Rectal smooth muscle tissue (tissue), 1 donor: Measurements from ENCODE around the gene MYH6.
"Not testable (repeated sequence)": the region's sequence is repeated elsewhere in the genome, so short reads cannot be mapped to it uniquely, and the experiment has no call there.

ENCODE experiments used
- H3K27ac ChIP-seq: one replicate; pipeline ENCODE4 v1.7.0; 2013; ENCODE audit warnings: low read depth, low read length, inconsistent platforms
- H3K27me3 ChIP-seq: one replicate; pipeline ENCODE4 v1.7.0; 2013; ENCODE audit warnings: low read length; ENCODE audit not compliant: control insufficient read depth, insufficient read depth
- H3K36me3 ChIP-seq: one replicate; pipeline ENCODE4 v1.7.0; 2013; ENCODE audit warnings: low read length; ENCODE audit not compliant: control insufficient read depth, insufficient read depth
- H3K4me1 ChIP-seq: one replicate; pipeline ENCODE4 v1.7.0; 2013; ENCODE audit warnings: low read length; ENCODE audit not compliant: control insufficient read depth, insufficient read depth
- H3K4me3 ChIP-seq: one replicate; pipeline ENCODE4 v1.7.0; 2013; ENCODE audit warnings: low read length
- H3K9ac ChIP-seq: one replicate; pipeline ENCODE4 v1.7.0; 2013; ENCODE audit warnings: low read length

MYH6 gene

GRCh38 chr14:23432102-23432925 lies 24.2 kb upstream of the MYH6 start:
- Histone ChIP-seq H3K36me3 (no peaks in the 10 kb centered on the region), H3K4me3 (no peak overlapping the region), H3K27me3 (no peaks in the 10 kb centered on the region), H3K27ac (no peak overlapping the region), H3K4me1 (no peaks in the 10 kb centered on the region), H3K9ac (no peak overlapping the region)

GRCh38 chr14:23431486-23431885 lies 23.4 kb upstream of the MYH6 start:
- H3K4me3 ChIP-seq, result no peak overlapping the region
- H3K36me3 ChIP-seq, result no peaks in the 10 kb centered on the region
- H3K27ac ChIP-seq, result no peak overlapping the region
- H3K4me1 ChIP-seq, result no peaks in the 10 kb centered on the region
- no peak overlapping the region for H3K9ac ChIP-seq
- H3K27me3 ChIP-seq, result no peaks in the 10 kb centered on the region

GRCh38 chr14:23430723-23431085 lies 22.6 kb upstream of the MYH6 start:
- no peak overlapping the region for H3K27ac ChIP-seq
- H3K4me1 ChIP-seq, result no peaks in the 10 kb centered on the region
- no peak overlapping the region for H3K9ac ChIP-seq
- H3K27me3 ChIP-seq, result no peaks in the 10 kb centered on the region
- H3K4me3 ChIP-seq, result no peak overlapping the region
- H3K36me3 ChIP-seq, result no peaks in the 10 kb centered on the region

GRCh38 chr14:23430016-23430722 lies 22.1 kb upstream of the MYH6 start:
- H3K9ac ChIP-seq, result no peak overlapping the region
- no peaks in the 10 kb centered on the region for H3K36me3 ChIP-seq
- H3K27me3 ChIP-seq, result no peaks in the 10 kb centered on the region
- H3K4me1 ChIP-seq, result no peaks in the 10 kb centered on the region
- no peak overlapping the region for H3K4me3 ChIP-seq
- H3K27ac ChIP-seq, result no peak overlapping the region

- no peaks in the 10 kb centered on the region for H3K4me1 ChIP-seq
- H3K27ac ChIP-seq, result no peak overlapping the region
- H3K4me3 ChIP-seq, result no peak overlapping the region
- H3K36me3 ChIP-seq, result no peaks in the 10 kb centered on the region
- no peaks in the 10 kb centered on the region for H3K27me3 ChIP-seq
- H3K9ac ChIP-seq, result no peak overlapping the region
Observed at GRCh38 chr14:23428686-23429495, 20.8 kb upstream of the MYH6 start.

- not testable (repeated sequence) for H3K36me3 ChIP-seq, H3K27ac ChIP-seq, H3K4me3 ChIP-seq, H3K4me1 ChIP-seq, H3K9ac ChIP-seq, H3K27me3 ChIP-seq
Observed at GRCh38 chr14:23425798-23426197, 17.7 kb upstream of the MYH6 start.

GRCh38 chr14:23425169-23425568 lies 17.1 kb upstream of the MYH6 start:
- Histone ChIP-seq H3K27ac (no peak overlapping the region), H3K27me3 (no peaks in the 10 kb centered on the region), H3K4me1 (no peaks in the 10 kb centered on the region), H3K36me3 (no peaks in the 10 kb centered on the region), H3K4me3 (no peak overlapping the region), H3K9ac (no peak overlapping the region)

- Histone ChIP-seq H3K36me3 (no peaks in the 10 kb centered on the region), H3K9ac (no peak overlapping the region), H3K27ac (no peak overlapping the region), H3K4me1 (no peaks in the 10 kb centered on the region), H3K27me3 (no peaks in the 10 kb centered on the region), H3K4me3 (no peak overlapping the region)
Observed at GRCh38 chr14:23423657-23424056, 15.6 kb upstream of the MYH6 start.

GRCh38 chr14:23421594-23421993 lies 13.5 kb upstream of the MYH6 start:
- Histone ChIP-seq H3K27ac (no peak overlapping the region), H3K4me3 (no peak overlapping the region)

GRCh38 chr14:23419646-23420045 lies 11.6 kb upstream of the MYH6 start:
- H3K27ac ChIP-seq, H3K4me3 ChIP-seq, H3K4me1 ChIP-seq, H3K36me3 ChIP-seq, H3K9ac ChIP-seq, H3K27me3 ChIP-seq: not testable (repeated sequence)

More at GRCh38 chr14:23421594-23421993, 13.5 kb upstream of the MYH6 start:
- no peaks in the 10 kb centered on the region for H3K4me1 ChIP-seq
- H3K36me3 ChIP-seq, result no peaks in the 10 kb centered on the region
- no peak overlapping the region for H3K9ac ChIP-seq
- peaks cover 2% of the 10 kb centered on the region for H3K27me3 ChIP-seq

GRCh38 chr14:23418021-23418420 lies 9.9 kb upstream of the MYH6 start:
- H3K36me3 ChIP-seq, result no peaks in the 10 kb centered on the region
- no peak overlapping the region for H3K27ac ChIP-seq
- H3K27me3 ChIP-seq, result peaks cover 2% of the 10 kb centered on the region
- no peak overlapping the region for H3K4me3 ChIP-seq
- no peaks in the 10 kb centered on the region for H3K4me1 ChIP-seq
- no peak overlapping the region for H3K9ac ChIP-seq

- not testable (repeated sequence) for H3K36me3 ChIP-seq, H3K27me3 ChIP-seq, H3K27ac ChIP-seq, H3K4me3 ChIP-seq, H3K9ac ChIP-seq, H3K4me1 ChIP-seq
Observed at GRCh38 chr14:23417269-23417668, 9.2 kb upstream of the MYH6 start.
